Stimulated activated CD4-positive, alpha-beta T cell treated with anti-CD3 and anti-CD28 coated beads, Interleukin-1b, Interleukin-23, amount 100 ng/mL, for 24 hours (primary cell): ENCODE results near the gene ACSF3.
"Not testable (repeated sequence)": the region's sequence is repeated elsewhere in the genome, so short reads cannot be mapped to it uniquely, and the experiment has no call there.

Source experiments
- DNase-seq, 4 experiments: peaks; one replicate each; pipeline ENCODE4 v3.0.0-alpha.2; 2020; ENCODE audit warnings: low read depth in 4 of 4, low spot score in 1 of 4

ACSF3 gene

GRCh38 chr16:89072548-89073130, 21.0 kb upstream of the ACSF3 start:
- DNase-seq = no peak

DNA sequence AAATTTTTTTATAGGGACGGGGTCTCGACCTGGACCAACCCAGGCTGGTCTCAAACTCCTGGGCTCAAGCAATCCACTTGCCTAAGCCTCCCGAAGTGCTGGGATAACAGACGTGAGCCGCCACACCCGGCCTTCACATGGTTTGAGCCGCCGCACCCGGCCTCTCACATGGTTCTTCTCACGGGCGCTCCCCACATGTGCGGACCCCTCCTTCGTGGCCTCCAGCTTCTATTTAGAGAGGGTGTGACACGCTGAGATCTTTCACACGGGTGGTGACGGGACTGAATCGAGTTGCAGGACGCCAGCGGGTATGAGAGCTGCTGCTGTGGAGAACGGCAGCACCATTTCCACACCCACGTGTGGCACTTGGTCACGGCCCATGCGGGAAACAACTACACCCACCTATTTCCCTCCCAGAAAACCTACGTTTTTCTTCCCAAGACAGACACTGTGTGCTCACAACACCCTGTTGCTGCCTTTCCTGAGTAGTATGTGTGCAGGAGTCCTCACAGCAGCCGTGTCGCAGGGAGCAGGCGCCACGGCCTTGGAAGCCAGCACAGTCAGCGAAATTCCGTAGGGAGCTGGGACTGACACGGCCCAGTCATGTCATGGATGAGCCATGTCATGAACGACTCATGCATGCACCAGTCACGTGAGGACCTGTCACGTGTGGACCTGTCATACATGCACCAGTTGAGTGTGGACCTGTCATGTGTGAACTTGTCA, 20.1 kb upstream of the ACSF3 start:
- no peak for DNase-seq

DNA sequence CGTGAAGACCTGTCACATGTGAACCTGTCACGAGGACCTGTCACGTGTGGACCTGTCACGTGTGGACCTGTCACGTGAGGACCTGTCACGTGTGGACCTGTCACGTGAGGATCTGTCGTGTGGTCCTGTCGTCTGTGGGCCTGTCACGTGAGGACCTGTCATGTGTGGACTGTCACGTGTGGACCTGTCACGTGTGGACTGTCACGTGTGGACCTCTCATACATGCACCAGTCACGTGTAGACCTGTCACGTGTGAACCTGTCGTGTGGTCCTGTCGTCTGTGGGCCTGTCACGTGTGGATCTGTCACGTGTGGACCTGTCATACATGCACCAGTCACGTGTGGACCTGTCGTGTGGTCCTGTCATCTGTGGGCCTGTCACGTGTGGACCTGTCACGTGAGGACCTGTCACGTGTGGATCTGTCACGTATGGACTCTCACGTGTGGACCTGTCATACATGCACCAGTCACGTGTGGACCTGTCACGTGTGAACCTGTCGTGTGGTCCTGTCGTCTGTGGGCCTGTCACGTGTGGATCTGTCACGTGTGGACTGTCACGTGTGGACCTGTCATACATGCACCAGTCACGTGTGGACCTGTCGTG, 19.5 kb upstream of the ACSF3 start:
- not testable (repeated sequence) for DNase-seq

DNA sequence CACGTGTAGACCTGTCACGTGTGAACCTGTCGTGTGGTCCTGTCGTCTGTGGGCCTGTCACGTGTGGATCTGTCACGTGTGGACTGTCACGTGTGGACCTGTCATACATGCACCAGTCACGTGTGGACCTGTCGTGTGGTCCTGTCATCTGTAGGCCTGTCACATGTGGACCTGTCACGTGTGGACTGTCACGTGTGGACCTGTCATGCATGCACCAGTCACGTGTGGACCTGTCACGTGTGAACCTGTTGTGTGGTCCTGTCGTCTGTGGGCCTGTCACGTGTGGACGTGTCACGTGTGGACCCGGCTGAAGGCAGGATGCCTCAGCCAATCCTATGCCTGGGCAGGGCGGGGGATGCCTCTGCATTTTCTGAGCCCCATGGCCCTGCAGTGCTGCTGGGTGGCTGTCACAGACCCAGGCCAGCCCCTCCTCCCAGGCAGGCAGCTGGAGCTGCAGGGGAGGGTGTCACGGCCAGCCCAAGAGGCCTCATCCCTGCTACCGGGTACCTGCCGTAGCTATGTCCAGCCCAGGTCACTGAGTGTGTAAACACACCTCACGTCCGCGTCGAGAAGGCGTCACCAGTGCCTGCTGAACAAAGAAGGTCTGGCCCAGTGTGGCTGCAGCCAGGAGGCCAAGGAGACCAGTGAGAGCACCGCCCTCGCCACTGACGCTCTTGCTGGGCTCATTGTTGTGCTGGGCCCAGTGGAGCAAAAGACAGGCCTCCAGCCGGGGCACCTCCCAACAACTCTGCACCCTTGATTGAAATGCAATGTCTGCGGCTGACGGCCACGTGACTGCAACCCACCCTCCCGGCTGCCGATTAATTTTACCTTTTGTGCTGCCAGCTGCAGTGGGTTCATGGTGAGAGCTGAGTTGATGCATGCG, 18.6 kb upstream of the ACSF3 start:
- no peak for DNase-seq

- DNase-seq = no peak
These were observed 17.5 kb upstream of the ACSF3 start for GRCh38 chr16:89076159-89076558.

- DNase-seq = no peak
These were observed 16.6 kb upstream of the ACSF3 start for GRCh38 chr16:89077076-89077475.

DNA sequence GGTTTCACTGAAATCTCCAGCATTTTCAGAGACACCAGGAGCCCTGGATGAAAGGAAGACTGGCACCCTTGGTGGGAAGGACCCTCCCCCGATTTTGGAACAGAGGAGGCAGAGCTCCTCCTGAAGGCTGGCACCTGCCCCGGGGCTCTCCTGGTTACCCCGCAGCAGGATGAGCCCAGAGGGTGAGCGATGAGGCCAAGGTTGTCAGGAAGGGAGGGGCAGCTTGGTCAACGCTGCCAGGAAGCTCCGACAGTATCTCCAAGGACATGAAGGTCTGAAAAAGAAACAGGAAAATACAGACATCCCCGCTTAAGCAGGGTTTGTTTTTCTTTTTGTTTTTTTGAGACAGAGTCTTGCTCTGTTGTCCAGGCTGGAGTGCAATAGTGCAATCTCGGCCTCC, 15.5 kb upstream of the ACSF3 start:
- no peak for DNase-seq

DNA sequence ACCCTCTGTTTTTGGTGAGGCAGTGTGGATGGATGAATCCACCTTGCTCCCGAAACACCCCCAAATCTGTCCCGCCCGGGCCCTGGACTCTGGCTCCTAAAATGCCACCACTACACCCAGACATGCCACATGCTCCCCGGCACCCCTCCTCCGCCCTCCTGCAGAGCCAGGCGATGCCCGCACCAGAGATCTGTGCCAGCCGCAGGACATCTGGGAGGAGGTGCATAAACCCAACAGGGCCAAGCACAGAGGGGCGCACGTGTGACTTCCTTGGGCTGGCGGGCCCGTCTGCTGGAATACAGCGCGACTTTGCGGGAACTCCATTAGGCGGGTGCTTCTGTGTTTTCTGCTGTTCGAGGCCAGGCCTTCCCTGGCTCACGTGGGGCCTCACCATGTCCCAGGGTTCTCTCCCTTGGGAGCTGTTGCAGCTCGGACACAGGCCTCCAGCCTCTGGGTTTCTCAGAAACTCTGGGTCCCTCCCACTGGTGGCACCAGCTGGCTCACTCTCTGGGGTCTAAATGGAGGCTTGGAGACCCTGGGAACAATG, 14.1 kb upstream of the ACSF3 start:
- no peak for DNase-seq

DNA sequence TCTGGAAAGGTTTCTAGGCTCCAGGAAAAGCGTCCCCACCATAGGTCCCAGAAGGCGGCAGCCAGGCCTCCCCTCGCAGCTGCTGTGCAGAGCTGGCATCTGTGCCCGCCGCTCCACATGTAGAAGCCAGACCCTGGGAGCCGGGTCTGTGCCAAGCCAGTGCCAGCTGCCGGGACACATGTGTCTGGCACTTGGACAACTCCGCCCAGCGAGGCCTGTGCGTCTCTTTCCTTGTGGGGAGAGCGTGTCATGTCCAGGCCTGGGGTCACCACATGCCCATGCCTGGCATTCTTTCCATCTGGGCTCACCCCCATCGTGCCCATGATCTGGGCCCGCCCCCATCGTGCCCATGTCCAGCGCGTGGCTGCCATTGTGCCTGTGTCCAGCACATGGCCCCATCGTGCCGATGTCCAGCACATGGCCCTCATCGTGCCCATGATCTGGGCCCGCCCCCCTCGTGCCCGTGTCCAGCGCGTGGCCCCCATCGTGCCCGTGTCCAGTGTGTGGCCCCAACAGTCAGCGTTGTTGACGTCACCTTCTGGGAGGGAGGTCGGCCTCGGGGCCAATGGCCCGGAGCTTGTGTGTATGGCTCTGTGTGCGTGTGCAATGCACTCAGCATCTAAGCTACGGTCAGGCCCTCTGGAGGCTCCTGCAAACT, 13.3 kb upstream of the ACSF3 start:
- no peak for DNase-seq

DNA sequence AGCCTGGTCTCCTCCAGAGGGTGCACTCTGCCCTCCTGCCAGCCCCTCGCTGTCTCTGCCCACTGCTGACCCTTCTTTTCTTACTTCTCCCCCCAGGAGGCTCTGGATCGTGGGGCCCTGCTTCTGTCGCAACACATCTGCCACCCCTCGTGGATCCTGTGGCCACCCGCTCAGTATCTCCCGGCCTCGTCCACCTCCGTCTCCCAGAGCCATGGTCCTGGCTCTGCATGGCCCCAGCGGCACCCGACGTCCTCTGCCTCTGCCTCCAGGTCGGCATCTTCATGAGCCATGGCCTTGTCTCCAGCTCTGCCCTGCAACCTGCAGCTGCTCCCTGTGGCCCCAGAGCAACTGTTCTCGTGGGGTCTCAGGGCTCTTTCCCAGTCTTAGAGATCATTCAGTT, 12.1 kb upstream of the ACSF3 start:
- no peak for DNase-seq

- DNase-seq = no peak
These were observed 9.2 kb upstream of the ACSF3 start for GRCh38 chr16:89084411-89084810.

DNA sequence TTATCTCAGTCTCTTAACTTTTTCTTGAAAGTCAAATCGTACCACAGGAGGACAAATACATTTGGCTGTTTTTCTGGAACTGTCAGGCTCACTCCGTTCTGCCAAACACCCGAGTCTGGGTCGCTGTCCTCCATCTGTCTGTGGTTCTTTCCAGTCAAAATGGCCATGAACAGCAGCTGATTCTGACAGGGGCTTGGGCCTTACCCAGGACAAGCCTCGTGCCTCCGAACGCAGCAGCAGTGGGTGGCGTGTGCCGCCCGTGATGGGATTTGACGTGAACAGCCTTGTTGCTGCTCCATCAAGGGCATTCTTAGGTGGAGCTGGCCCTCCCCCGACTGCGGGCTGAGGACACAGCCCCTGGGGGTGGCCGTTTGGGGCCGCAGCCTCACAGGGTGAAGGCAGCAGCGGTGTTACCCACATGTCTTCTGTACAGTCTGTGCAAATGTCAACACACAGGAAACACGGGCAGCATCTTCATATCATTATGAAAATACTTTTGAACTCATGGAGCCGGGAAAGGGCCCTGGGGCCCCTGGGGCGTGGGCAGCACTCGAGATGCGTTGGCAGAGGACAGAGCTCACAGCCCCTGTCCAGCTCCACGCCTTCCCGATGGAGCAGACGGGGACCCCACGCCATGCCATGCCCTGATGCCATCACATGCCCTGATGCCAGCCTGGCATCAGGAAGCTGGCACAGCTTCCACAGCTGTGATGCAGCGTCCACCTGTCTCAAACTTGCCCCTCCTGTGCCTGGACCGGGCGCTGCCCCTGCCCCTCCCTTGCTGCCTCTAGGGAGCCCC, 8.6 kb upstream of the ACSF3 start:
- no peak for DNase-seq

DNA sequence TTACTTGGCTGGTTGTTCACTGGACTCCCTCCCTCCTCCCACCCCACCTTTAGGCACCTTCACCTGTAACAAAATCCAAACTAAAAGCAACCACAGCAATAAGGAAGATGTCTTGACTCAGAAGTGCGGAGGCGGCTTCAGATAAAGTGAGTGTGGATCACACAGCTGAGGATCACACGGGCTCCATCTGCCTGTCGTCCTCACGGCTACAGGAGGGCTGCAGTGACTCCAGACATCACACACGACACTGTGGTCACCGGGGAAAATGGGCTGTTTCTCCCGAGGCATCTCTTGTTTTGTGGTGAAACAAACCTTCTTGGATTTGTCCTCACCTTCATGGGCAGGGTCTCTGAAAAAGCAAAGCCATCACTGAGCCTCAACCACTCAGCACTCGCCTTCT, 7.9 kb upstream of the ACSF3 start:
- no peak for DNase-seq

DNA sequence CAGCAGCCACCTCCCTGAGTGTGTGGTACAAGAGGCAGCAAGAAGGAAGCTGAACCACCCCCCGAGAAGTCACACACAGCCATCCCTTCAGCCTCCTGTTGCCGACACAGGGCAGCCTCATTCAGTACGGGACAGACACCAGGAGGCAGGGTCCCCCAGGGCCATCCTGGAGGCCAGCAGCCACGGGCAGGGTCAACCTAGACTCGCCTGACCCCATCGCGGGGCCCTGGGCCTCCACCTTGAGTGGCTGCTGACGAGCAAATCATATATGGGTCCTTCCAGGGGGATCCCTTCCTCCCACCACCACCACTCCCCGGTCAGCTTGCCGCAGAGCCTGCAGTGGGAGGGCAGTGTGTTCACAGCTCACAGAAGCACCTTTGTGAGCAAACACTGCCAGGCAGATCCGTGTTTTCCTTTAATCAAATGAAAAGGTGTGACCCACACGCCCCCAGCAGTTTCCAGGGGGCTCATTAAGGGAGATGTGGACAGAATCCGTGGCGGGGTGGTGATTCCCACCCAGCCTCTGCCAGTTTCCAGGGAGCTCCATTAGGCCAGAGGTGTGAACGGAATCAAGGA, 5.6 kb upstream of the ACSF3 start:
- no peak for DNase-seq

DNA sequence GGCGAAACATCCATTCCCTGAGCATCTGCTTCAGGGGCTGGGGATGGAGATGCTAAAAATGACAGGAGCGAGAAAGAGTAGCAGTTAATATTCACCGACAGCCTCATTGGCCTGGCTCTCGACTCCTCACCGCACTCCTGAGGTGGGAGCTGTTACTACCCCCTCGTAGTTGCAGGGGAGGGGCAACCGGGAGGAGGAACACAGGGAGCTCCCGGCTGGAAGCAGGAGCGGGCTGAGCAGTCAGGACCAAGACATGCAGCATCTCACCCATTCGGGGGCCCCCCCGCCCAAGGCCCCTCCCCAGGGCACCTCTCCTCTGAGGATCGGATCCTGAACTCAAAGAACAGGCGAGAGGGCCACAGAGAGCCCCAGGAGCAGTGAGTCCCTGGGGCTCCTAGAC, 4.5 kb upstream of the ACSF3 start:
- DNase-seq = no peak

DNA sequence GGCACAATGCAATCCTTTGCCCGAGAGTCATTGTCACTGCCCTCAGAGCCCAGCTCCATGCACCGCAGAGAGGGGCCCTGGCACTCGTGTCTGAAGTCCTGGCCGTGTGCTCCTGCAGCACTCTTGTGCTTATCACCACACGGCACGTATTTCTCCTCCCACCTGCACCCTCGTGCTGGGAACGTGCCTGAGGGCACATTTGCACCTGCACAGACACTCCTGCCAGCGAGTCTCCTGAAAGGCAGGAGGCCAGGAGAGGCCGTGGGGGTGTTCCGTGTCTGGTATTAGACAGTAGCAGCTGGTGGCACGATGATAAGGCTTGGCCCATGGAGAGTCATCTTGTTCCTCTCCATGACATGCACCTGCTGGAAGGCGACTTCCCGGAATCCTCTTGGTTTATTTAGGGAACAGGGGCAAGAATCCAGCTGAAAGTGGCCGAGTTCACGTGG, 3.4 kb upstream of the ACSF3 start:
- no peak for DNase-seq

GRCh38 chr16:89090669-89091426, 2.8 kb upstream of the ACSF3 start:
- DNase-seq = no peak

- no peak for DNase-seq
These were observed 1.6 kb upstream of the ACSF3 start for GRCh38 chr16:89092013-89092412.

DNA sequence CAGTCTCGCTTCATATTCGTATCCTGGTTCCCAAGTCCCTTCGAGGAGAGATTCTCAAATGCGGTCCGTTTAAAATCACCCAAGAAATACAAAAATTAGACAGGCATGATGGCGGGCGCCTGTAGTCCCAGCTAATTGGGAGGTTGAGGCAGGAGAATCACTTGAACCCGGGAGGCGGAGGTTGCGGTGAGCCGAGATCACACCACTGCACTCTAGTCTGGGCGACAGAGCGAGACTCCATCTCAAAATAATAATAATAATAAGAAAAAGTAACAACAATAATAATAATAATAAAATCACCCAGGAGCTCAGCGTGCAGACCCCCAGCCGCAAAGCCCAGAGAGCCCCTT, 425 bp upstream of the ACSF3 start:
- DNase-seq = not testable (repeated sequence)
